ENCODE results near the gene CRB1.

The CRB1 gene

GRCh38 chr1:197327776-197328364 is 59.8 kb downstream of the CRB1 start:
- no CpG with 5 or more reads among the region's 2 CpGs for WGBS, 2 donors (ENCODE audit: extremely low coverage in 2 of 2, insufficient read length in 2 of 2, insufficient replicate concordance in 1 of 2)
- no peak overlapping the region for H4K8ac ChIP-seq (ENCODE audit: low read depth, low read length)

GRCh38 chr1:197330213-197330612 is 62.2 kb downstream of the CRB1 start:
- H4K8ac ChIP-seq (ENCODE audit: low read depth, low read length), result no peak overlapping the region
- no peak overlapping the region for H3K18ac ChIP-seq (ENCODE audit: low read length)
- DNase-seq (ENCODE audit: low spot score), result no peak
- H2AK5ac ChIP-seq (ENCODE audit: low read depth, low read length), result no peak overlapping the region
- no peaks in the 10 kb centered on the region for H3K27me3 ChIP-seq (ENCODE audit: control insufficient read depth in 3 of 3, insufficient read depth in 3 of 3, low read depth in 1 of 3, low read length in 3 of 3)
- no peak overlapping the region for H3K23ac ChIP-seq (ENCODE audit: low read depth, low read length, poor library complexity)
- no peak overlapping the region for H3K14ac ChIP-seq (ENCODE audit: low read length)
- H3K9me3 ChIP-seq (replicated peaks in 1 of 2; ENCODE audit: control insufficient read depth in 2 of 2, insufficient read depth in 1 of 2, low read depth in 1 of 2, low read length in 2 of 2), result no peaks in the 10 kb centered on the region
- no peak overlapping the region for H2AFZ ChIP-seq (ENCODE audit: low read length)
- no peak overlapping the region for H2BK120ac ChIP-seq (ENCODE audit: low read depth, low read length)
- no peaks in the 10 kb centered on the region for H3K36me3 ChIP-seq (replicated peaks in 1 of 2; ENCODE audit: control insufficient read depth in 2 of 2, insufficient read depth in 2 of 2, low read length in 2 of 2)
- no peak overlapping the region for H3K27ac ChIP-seq (replicated peaks; ENCODE audit: low read length)
- H3K79me1 ChIP-seq (ENCODE audit: low read depth, low read length), result no peaks in the 10 kb centered on the region
- H4K91ac ChIP-seq (ENCODE audit: low read depth, low read length, poor library complexity), result no peak overlapping the region
- no peaks in the 10 kb centered on the region for H3K4me1 ChIP-seq (ENCODE audit: control insufficient read depth in 2 of 2, insufficient read depth in 1 of 2, low read depth in 1 of 2, low read length in 2 of 2)
- H2BK12ac ChIP-seq (ENCODE audit: low read length), result no peak overlapping the region
- no peak overlapping the region for H2BK5ac ChIP-seq (ENCODE audit: low read length)
- no peak overlapping the region for H3K9ac ChIP-seq (ENCODE audit: low read depth, low read length, poor library complexity)
- H3K4me2 ChIP-seq (ENCODE audit: insufficient read depth, low read length, poor library complexity, severe bottlenecking), result no peak overlapping the region
- no peak overlapping the region for H2BK15ac ChIP-seq (ENCODE audit: low read length)
- H3K4ac ChIP-seq (ENCODE audit: low read length), result no peak overlapping the region
- no CpG with 5 or more reads among the region's 4 CpGs for WGBS, 2 donors (ENCODE audit: extremely low coverage in 2 of 2, insufficient read length in 2 of 2, insufficient replicate concordance in 1 of 2)
- no peak overlapping the region for H3K4me3 ChIP-seq (ENCODE audit: low read length in 2 of 2)

More at GRCh38 chr1:197327776-197328364, 59.8 kb downstream of the CRB1 start:
- no peak overlapping the region for H3K14ac ChIP-seq (ENCODE audit: low read length)
- H3K4me2 ChIP-seq (ENCODE audit: insufficient read depth, low read length, poor library complexity, severe bottlenecking), result no peak overlapping the region
- H3K27ac ChIP-seq (replicated peaks; ENCODE audit: low read length), result no peak overlapping the region
- no peak overlapping the region for H3K23ac ChIP-seq (ENCODE audit: low read depth, low read length, poor library complexity)
- no peaks in the 10 kb centered on the region for H3K79me1 ChIP-seq (ENCODE audit: low read depth, low read length)
- peak overlapping the region; percentile 80 for H2AFZ ChIP-seq (ENCODE audit: low read length)
- no peaks in the 10 kb centered on the region for H3K4me1 ChIP-seq (ENCODE audit: control insufficient read depth in 2 of 2, insufficient read depth in 1 of 2, low read depth in 1 of 2, low read length in 2 of 2)
- H2BK5ac ChIP-seq (ENCODE audit: low read length), result no peak overlapping the region
- H2BK15ac ChIP-seq (ENCODE audit: low read length), result no peak overlapping the region
- H3K27me3 ChIP-seq (ENCODE audit: control insufficient read depth in 3 of 3, insufficient read depth in 3 of 3, low read depth in 1 of 3, low read length in 3 of 3), result no peaks in the 10 kb centered on the region
- no peak overlapping the region for H3K4ac ChIP-seq (ENCODE audit: low read length)
- no peak overlapping the region for H4K91ac ChIP-seq (ENCODE audit: low read depth, low read length, poor library complexity)
- no peak overlapping the region for H3K18ac ChIP-seq (ENCODE audit: low read length)
- no peak for DNase-seq (ENCODE audit: low spot score)
- H2AK5ac ChIP-seq (ENCODE audit: low read depth, low read length), result no peak overlapping the region
- no peaks in the 10 kb centered on the region for H3K9me3 ChIP-seq (replicated peaks in 1 of 2; ENCODE audit: control insufficient read depth in 2 of 2, insufficient read depth in 1 of 2, low read depth in 1 of 2, low read length in 2 of 2)
- H3K4me3 ChIP-seq (ENCODE audit: low read length in 2 of 2), result no peak overlapping the region
- no peak overlapping the region for H2BK120ac ChIP-seq (ENCODE audit: low read depth, low read length)
- no peak overlapping the region for H2BK12ac ChIP-seq (ENCODE audit: low read length)
- no peaks in the 10 kb centered on the region for H3K36me3 ChIP-seq (replicated peaks in 1 of 2; ENCODE audit: control insufficient read depth in 2 of 2, insufficient read depth in 2 of 2, low read length in 2 of 2)
- H3K9ac ChIP-seq (ENCODE audit: low read depth, low read length, poor library complexity), result no peak overlapping the region

GRCh38 chr1:197331565-197331964 is 63.5 kb downstream of the CRB1 start:
- no peaks in the 10 kb centered on the region for H3K27me3 ChIP-seq (ENCODE audit: control insufficient read depth in 3 of 3, insufficient read depth in 3 of 3, low read depth in 1 of 3, low read length in 3 of 3)
- H3K27ac ChIP-seq (replicated peaks; ENCODE audit: low read length), result no peak overlapping the region
- H2BK5ac ChIP-seq (ENCODE audit: low read length), result no peak overlapping the region
- no CpG with 5 or more reads among the region's 5 CpGs for WGBS, 2 donors (ENCODE audit: extremely low coverage in 2 of 2, insufficient read length in 2 of 2, insufficient replicate concordance in 1 of 2)
- H3K79me1 ChIP-seq (ENCODE audit: low read depth, low read length), result no peaks in the 10 kb centered on the region
- H4K8ac ChIP-seq (ENCODE audit: low read depth, low read length), result no peak overlapping the region
- no peak overlapping the region for H3K4me3 ChIP-seq (ENCODE audit: low read length in 2 of 2)
- H2BK12ac ChIP-seq (ENCODE audit: low read length), result no peak overlapping the region
- H3K4me2 ChIP-seq (ENCODE audit: insufficient read depth, low read length, poor library complexity, severe bottlenecking), result no peak overlapping the region
- H3K23ac ChIP-seq (ENCODE audit: low read depth, low read length, poor library complexity), result no peak overlapping the region
- no peak overlapping the region for H3K4ac ChIP-seq (ENCODE audit: low read length)
- no peak overlapping the region for H2BK120ac ChIP-seq (ENCODE audit: low read depth, low read length)
- no peak overlapping the region for H2AK5ac ChIP-seq (ENCODE audit: low read depth, low read length)
- H3K36me3 ChIP-seq (replicated peaks in 1 of 2; ENCODE audit: control insufficient read depth in 2 of 2, insufficient read depth in 2 of 2, low read length in 2 of 2), result no peaks in the 10 kb centered on the region
- H3K18ac ChIP-seq (ENCODE audit: low read length), result no peak overlapping the region
- H2BK15ac ChIP-seq (ENCODE audit: low read length), result no peak overlapping the region
- no peak overlapping the region for H4K91ac ChIP-seq (ENCODE audit: low read depth, low read length, poor library complexity)
- no peak for DNase-seq (ENCODE audit: low spot score)
- no peak overlapping the region for H3K9ac ChIP-seq (ENCODE audit: low read depth, low read length, poor library complexity)
- H3K9me3 ChIP-seq (replicated peaks in 1 of 2; ENCODE audit: control insufficient read depth in 2 of 2, insufficient read depth in 1 of 2, low read depth in 1 of 2, low read length in 2 of 2), result no peaks in the 10 kb centered on the region
- H3K14ac ChIP-seq (ENCODE audit: low read length), result no peak overlapping the region
- no peak overlapping the region for H2AFZ ChIP-seq (ENCODE audit: low read length)
- no peaks in the 10 kb centered on the region for H3K4me1 ChIP-seq (ENCODE audit: control insufficient read depth in 2 of 2, insufficient read depth in 1 of 2, low read depth in 1 of 2, low read length in 2 of 2)

GRCh38 chr1:197333041-197333440 is 65.0 kb downstream of the CRB1 start:
- WGBS, 2 donors (ENCODE audit: extremely low coverage in 2 of 2, insufficient read length in 2 of 2, insufficient replicate concordance in 1 of 2), result no CpG with 5 or more reads among the region's 1 CpG

More at GRCh38 chr1:197333041-197333440, 65.0 kb downstream of the CRB1 start:
- H3K4me2 ChIP-seq (ENCODE audit: insufficient read depth, low read length, poor library complexity, severe bottlenecking), result no peak overlapping the region
- no peaks in the 10 kb centered on the region for H3K27me3 ChIP-seq (ENCODE audit: control insufficient read depth in 3 of 3, insufficient read depth in 3 of 3, low read depth in 1 of 3, low read length in 3 of 3)
- H3K14ac ChIP-seq (ENCODE audit: low read length), result no peak overlapping the region
- H2BK5ac ChIP-seq (ENCODE audit: low read length), result no peak overlapping the region
- no peak overlapping the region for H2BK120ac ChIP-seq (ENCODE audit: low read depth, low read length)
- H3K9ac ChIP-seq (ENCODE audit: low read depth, low read length, poor library complexity), result no peak overlapping the region
- no peak overlapping the region for H2BK12ac ChIP-seq (ENCODE audit: low read length)
- no peak overlapping the region for H2BK15ac ChIP-seq (ENCODE audit: low read length)
- H3K4ac ChIP-seq (ENCODE audit: low read length), result no peak overlapping the region
- no peak overlapping the region for H4K91ac ChIP-seq (ENCODE audit: low read depth, low read length, poor library complexity)
- no peaks in the 10 kb centered on the region for H3K4me1 ChIP-seq (ENCODE audit: control insufficient read depth in 2 of 2, insufficient read depth in 1 of 2, low read depth in 1 of 2, low read length in 2 of 2)
- no peaks in the 10 kb centered on the region for H3K9me3 ChIP-seq (replicated peaks in 1 of 2; ENCODE audit: control insufficient read depth in 2 of 2, insufficient read depth in 1 of 2, low read depth in 1 of 2, low read length in 2 of 2)
- H2AK5ac ChIP-seq (ENCODE audit: low read depth, low read length), result no peak overlapping the region
- DNase-seq (ENCODE audit: low spot score), result no peak
- H2AFZ ChIP-seq (ENCODE audit: low read length), result no peak overlapping the region
- H3K4me3 ChIP-seq (ENCODE audit: low read length in 2 of 2), result no peak overlapping the region
- H3K23ac ChIP-seq (ENCODE audit: low read depth, low read length, poor library complexity), result no peak overlapping the region
- no peaks in the 10 kb centered on the region for H3K79me1 ChIP-seq (ENCODE audit: low read depth, low read length)
- no peak overlapping the region for H4K8ac ChIP-seq (ENCODE audit: low read depth, low read length)
- no peaks in the 10 kb centered on the region for H3K36me3 ChIP-seq (replicated peaks in 1 of 2; ENCODE audit: control insufficient read depth in 2 of 2, insufficient read depth in 2 of 2, low read length in 2 of 2)
- H3K18ac ChIP-seq (ENCODE audit: low read length), result no peak overlapping the region
- no peak overlapping the region for H3K27ac ChIP-seq (replicated peaks; ENCODE audit: low read length)
